Measurements from ENCODE around the gene KEAP1.

DNA sequence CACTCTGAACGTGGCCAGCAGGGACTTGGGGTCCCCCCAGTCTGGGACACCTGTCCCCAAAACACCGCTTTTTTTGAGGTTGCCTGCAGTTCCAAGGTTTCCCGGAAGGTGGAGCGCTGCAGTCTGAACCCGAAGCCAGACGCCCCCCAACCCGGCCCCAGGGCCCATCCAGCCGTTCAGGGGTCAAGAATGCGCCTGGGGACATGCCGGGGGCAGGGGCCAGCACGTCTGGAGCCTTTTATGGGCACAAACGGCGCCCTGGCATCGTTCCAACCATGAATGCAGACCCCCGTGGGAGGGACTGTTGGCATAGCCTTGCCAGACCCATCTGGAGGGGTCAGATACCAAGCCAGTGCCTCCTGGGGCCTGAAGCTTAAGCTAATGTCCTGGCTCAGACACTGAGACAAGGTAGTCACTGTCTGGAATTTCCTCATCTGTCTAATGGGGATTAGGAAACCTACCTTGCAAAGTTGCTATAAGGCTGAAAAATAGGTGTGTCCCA lies 7.2 kb upstream of the KEAP1 start:
- TF ChIP-seq POLR2A (IDR thresholded peaks at IDR 0.05) (no peak), CTCF (IDR thresholded peaks at IDR 0.05) (peak; percentile 34 to 78 (median 48))

Measured in Peyer's patch (tissue), 4 donors.